Upper lobe of left lung (tissue), 6 donors: ENCODE data around the gene HNF1A. TPM values are rescaled to one million over a fixed set of nuclear protein-coding genes. Genes with fewer than 3 reads are reported as not detected.
A peak's percentile ranks its signal among the peaks of the same experiment; 100 is the strongest.

Source experiments
- ATAC-seq, 2 donors: fragments of 200-7000 bp; cut with Tn5 transposase; one replicate each; pipeline ENCODE4 v1.9.1; 2022; ENCODE audit warnings: mild to moderate bottlenecking in 2 of 2, moderate library complexity in 2 of 2; ENCODE audit not compliant: low FRiP score in 2 of 2
- DNase-seq, 2 donors: peaks; one replicate each; pipeline ENCODE4 v3.0.0-alpha.2; 2019 to 2020
- H3K27ac ChIP-seq, 4 donors: fragments of 200-600 bp; sonication (generic); one replicate each; pipeline ENCODE4 v1.5.1; 2016 to 2019
- H3K27me3 ChIP-seq, 4 donors: fragments of 200-600 bp; sonication (generic); one replicate each; pipeline ENCODE4 v1.5.1; 2017 to 2019
- H3K36me3 ChIP-seq, 4 donors: fragments of 200-600 bp; sonication (generic); one replicate each; pipeline ENCODE4 v1.5.1; 2016 to 2019
- H3K4me1 ChIP-seq, 4 donors: fragments of 200-600 bp; sonication (generic); one replicate each; pipeline ENCODE4 v1.5.1; 2018 to 2019
- H3K4me3 ChIP-seq, 4 donors: fragments of 200-600 bp; sonication (generic); one replicate each; pipeline ENCODE4 v1.5.1; 2017 to 2019; ENCODE audit warnings: mild to moderate bottlenecking in 2 of 4, moderate library complexity in 1 of 4
- H3K9me3 ChIP-seq, 4 donors: fragments of 200-600 bp; sonication (generic); one replicate each; pipeline ENCODE4 v1.5.1; 2018 to 2019
- CTCF ChIP-seq, 6 experiments: fragments of 450-650 bp in 4 of 6; fragments of 200-600 bp in 2 of 6; sonication (generic) in 2 of 6; IDR thresholded peaks; one replicate each; pipeline ENCODE4 v1.5.1; 2016 to 2019; ENCODE audit warnings: antibody characterized with exemption in 6 of 6
- EP300 ChIP-seq, 4 donors: sonication (generic); formaldehyde crosslinking; IDR thresholded peaks; one replicate each; pipeline ENCODE4 v1.5.1; 2017; ENCODE audit warnings: antibody characterized with exemption in 4 of 4, control low read depth in 2 of 4
- POLR2A ChIP-seq, 4 donors: fragments of 450-650 bp; IDR thresholded peaks; one replicate each; pipeline ENCODE4 v1.5.1; 2016 to 2017; ENCODE audit warnings: antibody characterized with exemption in 4 of 4, mild to moderate bottlenecking in 2 of 4
- POLR2AphosphoS5 ChIP-seq, 2 donors: sonication (generic); formaldehyde crosslinking; IDR thresholded peaks; one replicate each; pipeline ENCODE4 v1.5.1; 2017; ENCODE audit warnings: antibody characterized with exemption in 2 of 2
- WGBS, 2 donors: methylation state at CpG; one replicate each; pipeline ENCODE4 v1.1.5; 2017 to 2018; 5-methylcytosine and 5-hydroxymethylcytosine counted together
- total RNA-seq, 6 donors: library from RNA; depleted of rRNA in 4 of 6; stranded (reverse); fragments of >200 nt in 4 of 6; gene quantifications; one replicate each; pipeline versions ENCODE4 v1.1.0 to v1.2.1, GENCODE V29; 2016 to 2021
- donor health status: DM: no; HTN: no; CAD: no; lungs with moderate emphysema.
- donor health status: DM: no; HTN: yes; CAD: no; lungs with severe emphysema.

HNF1A gene
- total RNA-seq, 6 donors from 2014 or later, result 0.24 to 0.30 TPM; not detected in 4

GRCh38 chr12:120956579-120957300 lies 21.6 kb upstream of the HNF1A start:
- Histone ChIP-seq H3K9me3 (no peaks in the 10 kb centered on the region), H3K36me3 (no peaks in the 10 kb centered on the region), H3K27ac (no peak overlapping the region), H3K4me1 (no peaks in the 10 kb centered on the region), H3K27me3 (no peaks in the 10 kb centered on the region), H3K4me3 (no peak overlapping the region)
- WGBS, 2 donors, result 81 to 95% methylated on average over 5 of the region's 5 CpGs
- DNase-seq, result no peak
- TF ChIP-seq CTCF (IDR thresholded peaks at IDR 0.05), result no peak
- TF ChIP-seq POLR2A (IDR thresholded peaks at IDR 0.05), result no peak
- no peak for TF ChIP-seq EP300 (IDR thresholded peaks at IDR 0.05)
- ATAC-seq, result peak in 1 of 2 donors; percentile 61

GRCh38 chr12:120959111-120959878 lies 19.0 kb upstream of the HNF1A start:
- DNase-seq (no peak), ATAC-seq (no peak)
- H3K27ac ChIP-seq, result no peak overlapping the region
- 79 to 80% methylated on average over 13 of the region's 13 CpGs for WGBS, 2 donors
- no peaks in the 10 kb centered on the region for H3K27me3 ChIP-seq
- H3K36me3 ChIP-seq, result no peaks in the 10 kb centered on the region
- no peak overlapping the region for H3K4me3 ChIP-seq
- no peak for TF ChIP-seq POLR2AphosphoS5 (IDR thresholded peaks at IDR 0.05)
- no peak for TF ChIP-seq POLR2A (IDR thresholded peaks at IDR 0.05)
- no peak for TF ChIP-seq CTCF (IDR thresholded peaks at IDR 0.05)
- no peak for TF ChIP-seq EP300 (IDR thresholded peaks at IDR 0.05)
- H3K4me1 ChIP-seq, result no peaks in the 10 kb centered on the region
- H3K9me3 ChIP-seq, result no peaks in the 10 kb centered on the region

GRCh38 chr12:120960657-120961056 lies 17.7 kb upstream of the HNF1A start:
- H3K36me3 ChIP-seq, result no peaks in the 10 kb centered on the region
- DNase-seq (no peak), ATAC-seq (no peak)
- no peak overlapping the region for H3K4me3 ChIP-seq
- H3K27me3 ChIP-seq, result no peaks in the 10 kb centered on the region
- TF ChIP-seq POLR2A (IDR thresholded peaks at IDR 0.05) (no peak), CTCF (IDR thresholded peaks at IDR 0.05) (no peak), POLR2AphosphoS5 (IDR thresholded peaks at IDR 0.05) (no peak), EP300 (IDR thresholded peaks at IDR 0.05) (no peak)
- 72 to 81% methylated on average over 7 of the region's 7 CpGs for WGBS, 2 donors
- H3K4me1 ChIP-seq, result no peaks in the 10 kb centered on the region
- no peak overlapping the region for H3K27ac ChIP-seq
- H3K9me3 ChIP-seq, result no peaks in the 10 kb centered on the region

- Histone ChIP-seq H3K4me3 (no peak overlapping the region), H3K4me1 (no peaks in the 10 kb centered on the region), H3K27me3 (no peaks in the 10 kb centered on the region), H3K36me3 (no peaks in the 10 kb centered on the region), H3K27ac (no peak overlapping the region), H3K9me3 (no peaks in the 10 kb centered on the region)
- DNase-seq, result no peak
- ATAC-seq, result peak in 1 of 2 donors; percentile 36
- 72 to 75% methylated on average over 17 of the region's 17 CpGs for WGBS, 2 donors
- TF ChIP-seq CTCF (IDR thresholded peaks at IDR 0.05) (no peak), EP300 (IDR thresholded peaks at IDR 0.05) (no peak), POLR2AphosphoS5 (IDR thresholded peaks at IDR 0.05) (no peak), POLR2A (IDR thresholded peaks at IDR 0.05) (no peak)
Observed at GRCh38 chr12:120961604-120962531, 16.5 kb upstream of the HNF1A start.
